ENCODE data around the gene RDH14. TPM values are rescaled to one million over a fixed set of nuclear protein-coding genes. Genes with fewer than 3 reads are reported as not detected.

The RDH14 gene
- total RNA-seq, 1 donor from 2014 or later, result 33.5 TPM

GRCh38 chr2:18552351-18553077, 7.9 kb downstream of the RDH14 start:
- Histone ChIP-seq H3K4me3 (no peak overlapping the region), H3K9ac (no peak overlapping the region), H2AFZ (replicated peaks) (no peak overlapping the region), H3K4me2 (no peak overlapping the region), H3K79me2 (ENCODE audit: low read depth) (peaks cover 17% of the 10 kb centered on the region), H3K27ac (no peak overlapping the region), H3K9me3 (ENCODE audit: low read depth) (no peaks in the 10 kb centered on the region), H3K4me1 (peaks cover 4% of the 10 kb centered on the region), H3F3A (ENCODE audit: low read depth) (no peaks in the 10 kb centered on the region), H4K20me1 (ENCODE audit: low read depth) (peaks cover 5% of the 10 kb centered on the region), H3K27me3 (no peaks in the 10 kb centered on the region), H3K36me3 (no peaks in the 10 kb centered on the region)
- no peak for DNase-seq (ENCODE audit: low spot score)
- Mint-ChIP-seq H3K4me3 (no peak overlapping the region), H3K27me3 (ENCODE audit: insufficient read depth, low read depth) (no peaks in the 10 kb centered on the region), H3K9me3 (no peaks in the 10 kb centered on the region), H3K36me3 (peaks cover 19% of the 10 kb centered on the region), H3K4me1 (peaks cover 2% of the 10 kb centered on the region), H3K27ac (no peak overlapping the region)
- no peak for TF ChIP-seq EZH2phosphoT487 (IDR thresholded peaks at IDR 0.05)
- no peak for TF ChIP-seq CTCF (IDR thresholded peaks at IDR 0.05)
- no peak for TF ChIP-seq EZH2 (IDR thresholded peaks at IDR 0.05)

DNA sequence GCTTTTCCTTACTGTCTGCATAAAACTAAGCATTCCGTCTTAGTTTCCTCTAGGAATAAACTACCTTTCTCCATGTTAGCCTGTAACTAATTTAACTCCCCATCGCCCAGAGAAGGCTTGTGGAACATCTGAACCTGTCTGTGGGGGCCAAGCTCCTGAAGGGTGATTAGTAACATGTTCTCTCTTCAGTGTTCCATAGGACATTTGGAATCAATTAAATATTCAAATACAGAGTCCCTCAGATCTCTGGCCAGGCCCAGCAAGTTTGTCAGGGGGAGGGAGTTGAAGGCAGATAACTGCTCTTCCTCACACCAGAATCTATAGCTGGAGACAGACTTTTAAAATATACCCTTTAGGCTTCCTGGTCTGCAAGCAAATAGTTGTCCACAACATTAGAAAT, 8.8 kb downstream of the RDH14 start:
- H3K79me2 ChIP-seq (ENCODE audit: low read depth), result peaks cover 8% of the 10 kb centered on the region
- Mint-ChIP-seq H3K27ac (no peak overlapping the region), H3K27me3 (ENCODE audit: insufficient read depth, low read depth) (no peaks in the 10 kb centered on the region), H3K36me3 (peaks cover 16% of the 10 kb centered on the region), H3K4me1 (peaks cover 4% of the 10 kb centered on the region), H3K4me3 (no peak overlapping the region), H3K9me3 (no peaks in the 10 kb centered on the region)
- no peaks in the 10 kb centered on the region for H3K36me3 ChIP-seq
- no peak overlapping the region for H2AFZ ChIP-seq (replicated peaks)
- no peak overlapping the region for H3K27ac ChIP-seq
- no peaks in the 10 kb centered on the region for H3F3A ChIP-seq (ENCODE audit: low read depth)
- no peak overlapping the region for H3K9ac ChIP-seq
- H3K4me2 ChIP-seq, result no peak overlapping the region
- no peak for TF ChIP-seq EZH2 (IDR thresholded peaks at IDR 0.05)
- no peak for TF ChIP-seq EZH2phosphoT487 (IDR thresholded peaks at IDR 0.05)
- TF ChIP-seq CTCF (IDR thresholded peaks at IDR 0.05), result no peak
- H3K9me3 ChIP-seq (ENCODE audit: low read depth), result no peaks in the 10 kb centered on the region
- no peak overlapping the region for H3K4me3 ChIP-seq
- H4K20me1 ChIP-seq (ENCODE audit: low read depth), result no peaks in the 10 kb centered on the region
- DNase-seq (ENCODE audit: low spot score), result no peak
- H3K27me3 ChIP-seq, result no peaks in the 10 kb centered on the region
- H3K4me1 ChIP-seq, result peaks cover under 1% of the 10 kb centered on the region

GRCh38 chr2:18551169-18551568, 9.3 kb downstream of the RDH14 start:
- no peaks in the 10 kb centered on the region for H3K9me3 Mint-ChIP-seq
- H3K9me3 ChIP-seq (ENCODE audit: low read depth), result no peaks in the 10 kb centered on the region
- H3K4me3 Mint-ChIP-seq, result no peak overlapping the region
- H3K36me3 ChIP-seq, result no peaks in the 10 kb centered on the region
- DNase-seq (ENCODE audit: low spot score), result no peak
- H4K20me1 ChIP-seq (ENCODE audit: low read depth), result no peaks in the 10 kb centered on the region
- H2AFZ ChIP-seq (replicated peaks), result no peak overlapping the region
- H3K79me2 ChIP-seq (ENCODE audit: low read depth), result peaks cover 4% of the 10 kb centered on the region
- no peaks in the 10 kb centered on the region for H3K27me3 Mint-ChIP-seq (ENCODE audit: insufficient read depth, low read depth)
- peaks cover 8% of the 10 kb centered on the region for H3K4me1 Mint-ChIP-seq
- H3K27me3 ChIP-seq, result no peaks in the 10 kb centered on the region
- TF ChIP-seq EZH2phosphoT487 (IDR thresholded peaks at IDR 0.05), result no peak
- TF ChIP-seq CTCF (IDR thresholded peaks at IDR 0.05), result no peak
- no peak for TF ChIP-seq EZH2 (IDR thresholded peaks at IDR 0.05)
- H3K27ac Mint-ChIP-seq, result no peak overlapping the region
- peaks cover 16% of the 10 kb centered on the region for H3K36me3 Mint-ChIP-seq
- H3K4me2 ChIP-seq, result no peak overlapping the region
- peaks cover 5% of the 10 kb centered on the region for H3K4me1 ChIP-seq
- no peak overlapping the region for H3K4me3 ChIP-seq
- no peak overlapping the region for H3K27ac ChIP-seq
- no peaks in the 10 kb centered on the region for H3F3A ChIP-seq (ENCODE audit: low read depth)
- no peak overlapping the region for H3K9ac ChIP-seq

Data from neural progenitor cell (in vitro differentiated cells).